Stimulated activated CD4-positive, alpha-beta T cell treated with anti-CD3 and anti-CD28 coated beads, Interleukin-12 subunit alpha, Interleukin-12 subunit beta, amount 100 ng/mL, for 48 hours (primary cell): ENCODE measurements around the gene TAOK3.
A peak's percentile ranks its signal among the peaks of the same experiment; 100 is the strongest.
"Not testable (repeated sequence)": the region's sequence is repeated elsewhere in the genome, so short reads cannot be mapped to it uniquely, and the experiment has no call there.

Experiments used
- DNase-seq, 3 donors: peaks; one replicate each; pipeline ENCODE4 v3.0.0-alpha.2; 2020; ENCODE audit warnings: low read depth in 2 of 3, low spot score in 1 of 3

TAOK3 gene

DNA sequence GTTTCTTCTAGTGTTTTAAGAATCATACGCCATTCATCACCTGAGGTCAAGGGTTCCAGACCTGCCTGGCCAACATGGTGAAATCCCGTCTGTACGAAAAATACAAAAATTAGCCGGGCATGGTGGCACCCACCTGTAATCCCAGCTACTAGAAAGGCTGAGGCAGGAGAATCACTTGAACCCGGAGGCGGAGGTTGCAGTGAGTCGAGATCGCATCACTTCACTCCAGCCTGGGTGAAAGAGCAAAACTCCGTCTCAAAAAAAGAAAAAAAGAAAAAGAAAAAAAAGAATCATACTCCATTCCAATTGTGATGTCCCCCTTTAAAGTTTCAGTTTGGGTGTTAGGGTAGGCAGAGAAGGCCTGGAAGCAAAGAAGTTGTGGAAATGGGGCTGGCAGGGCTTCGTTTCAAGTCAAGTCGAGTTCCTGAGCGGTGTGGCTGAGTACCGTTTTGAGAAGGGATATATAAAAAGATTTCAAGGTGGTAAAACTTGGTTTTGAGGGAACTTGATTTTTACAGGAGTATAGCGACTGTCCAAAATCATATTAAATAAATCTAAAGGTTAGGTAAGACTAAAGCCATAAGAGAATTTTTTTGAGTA, 1.5 kb upstream of the TAOK3 start:
- DNase-seq, result no peak

DNA sequence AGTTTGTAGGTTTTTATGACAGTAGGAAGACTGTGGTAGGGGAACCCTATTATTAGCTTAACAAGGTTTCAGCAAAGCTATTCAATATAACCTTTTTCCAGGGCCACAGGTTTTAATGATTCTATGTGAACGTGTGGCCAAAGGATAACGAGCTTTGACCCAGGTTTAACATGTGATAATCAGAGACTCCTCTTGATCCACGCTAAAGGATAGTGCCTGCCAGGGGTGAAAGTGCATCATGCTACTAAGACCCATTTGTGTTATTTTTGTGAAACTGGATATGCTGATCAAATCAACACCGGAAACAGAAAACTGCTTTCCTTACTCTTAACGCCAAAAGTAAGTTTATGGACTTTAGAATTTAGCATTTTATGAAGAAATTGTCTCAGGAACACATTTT, 909 bp upstream of the TAOK3 start:
- DNase-seq, result no peak

DNA sequence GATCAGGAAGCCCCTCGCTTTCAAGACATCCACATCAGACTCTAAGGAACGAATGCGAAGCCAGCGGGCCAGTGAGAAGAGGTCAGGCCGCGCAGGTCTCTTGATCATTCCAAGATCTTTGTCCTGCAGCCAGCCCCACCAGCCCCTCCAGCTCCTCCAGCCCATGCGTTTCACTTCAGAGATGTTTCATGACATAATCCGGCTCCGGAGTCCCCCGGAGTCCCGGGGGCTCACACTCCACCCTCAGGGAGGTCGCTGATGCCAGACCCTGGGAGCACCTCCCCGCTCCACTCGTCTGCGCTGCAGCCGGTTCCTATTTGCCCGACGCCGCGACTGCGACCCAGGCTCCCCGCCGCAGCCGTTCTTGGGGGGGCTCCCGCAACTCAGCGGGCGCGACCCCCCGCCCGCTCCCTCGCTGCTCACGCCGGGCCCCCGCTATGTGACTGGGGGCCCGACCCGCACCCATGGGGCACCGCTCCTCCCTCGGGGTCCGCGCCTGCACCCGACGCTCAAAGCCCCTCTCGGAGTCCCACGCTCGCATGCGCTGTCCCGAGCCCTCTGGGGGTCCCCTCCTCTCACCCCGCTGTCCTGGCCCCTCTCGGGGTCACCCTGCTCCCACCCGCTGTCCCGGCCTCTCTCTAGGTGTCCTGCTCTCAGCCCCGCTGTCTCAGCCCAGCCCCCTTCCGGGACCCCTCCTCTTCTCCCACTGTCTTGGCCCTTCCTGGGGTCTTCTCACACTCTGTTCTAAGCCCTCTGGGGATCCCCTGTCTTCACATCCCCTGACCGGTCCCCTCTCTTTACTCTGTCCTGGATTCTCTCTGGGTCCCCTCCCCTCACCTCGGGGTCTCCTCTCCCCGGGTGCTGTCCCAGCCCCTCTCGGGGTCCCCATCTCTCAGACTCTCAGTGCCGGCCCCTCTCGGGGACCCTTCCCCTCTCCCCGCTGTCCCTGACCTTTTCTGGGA, 1.1 kb downstream of the TAOK3 start:
- no peak for DNase-seq

DNA sequence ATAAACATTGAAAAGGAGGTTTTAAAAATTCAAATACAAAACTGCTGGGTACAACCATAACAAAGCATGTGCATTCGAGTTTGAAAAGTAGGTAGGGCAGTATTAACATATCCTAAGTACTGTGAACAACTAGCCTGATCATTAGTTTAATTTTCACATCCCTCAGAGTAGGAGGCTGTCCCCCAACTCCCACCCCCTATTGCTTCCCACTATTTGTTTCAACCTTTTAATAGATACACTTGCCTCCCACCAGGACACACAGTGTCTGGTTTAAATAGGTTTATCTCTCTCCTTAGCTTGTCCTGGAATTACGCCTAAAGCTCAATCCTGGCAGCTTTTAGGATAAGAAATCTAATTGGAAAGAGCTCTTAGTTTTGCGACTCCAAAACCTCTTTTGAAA, 2.1 kb downstream of the TAOK3 start:
- no peak for DNase-seq

DNA sequence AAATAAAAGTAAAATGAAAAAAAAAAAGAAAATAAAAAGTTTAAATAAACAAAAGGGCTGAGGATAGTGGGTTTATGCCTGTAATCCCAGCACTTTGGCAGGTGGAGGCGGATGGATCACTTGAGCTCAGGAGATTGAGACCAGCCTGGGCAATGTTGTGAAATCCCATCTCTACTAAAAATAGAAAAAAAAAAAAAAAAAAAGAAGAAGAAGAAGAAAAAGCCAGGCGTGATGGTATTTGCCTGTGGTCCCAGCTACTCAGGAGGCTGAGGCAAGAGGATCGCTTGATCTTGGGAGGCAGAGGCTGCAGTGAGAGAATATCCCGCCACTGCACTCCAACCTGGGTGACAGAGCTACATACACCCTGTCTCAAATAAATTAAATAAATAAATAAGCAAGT, 3.9 kb downstream of the TAOK3 start:
- no peak for DNase-seq

DNA sequence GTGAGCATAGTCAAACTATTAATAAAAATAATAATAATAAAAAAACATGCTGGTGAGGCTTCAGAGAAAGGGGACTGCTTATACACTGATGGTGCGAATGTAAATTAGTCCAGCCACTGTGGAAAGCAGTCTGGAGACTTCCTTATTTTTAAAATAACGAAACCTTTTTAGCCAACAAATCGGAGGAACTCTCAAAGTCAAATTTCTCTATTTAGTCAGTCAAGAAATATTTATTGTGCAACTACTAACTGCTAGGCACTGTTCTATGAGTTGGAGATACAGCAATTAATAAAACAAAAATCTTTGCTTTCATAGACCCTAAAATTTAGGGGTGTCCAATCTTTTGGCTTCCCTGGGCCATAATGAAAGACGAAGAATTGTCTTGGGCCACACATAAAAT, 10.8 kb downstream of the TAOK3 start:
- DNase-seq, result no peak

DNA sequence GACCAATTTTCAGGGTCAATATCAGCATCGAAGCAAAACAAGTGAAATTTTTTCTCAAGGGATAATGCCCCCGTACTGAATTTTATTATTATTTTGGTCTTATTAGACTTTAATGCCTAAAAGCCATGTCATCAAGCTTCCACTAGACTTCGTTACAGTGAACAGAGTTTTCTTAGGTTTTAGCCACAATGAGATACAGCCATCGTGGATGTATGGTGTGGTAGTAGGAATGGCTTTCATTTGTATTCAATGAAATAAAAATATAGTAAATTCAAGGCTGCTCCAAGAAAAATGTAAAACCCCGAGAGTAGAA, 11.7 kb downstream of the TAOK3 start:
- DNase-seq, result no peak

DNA sequence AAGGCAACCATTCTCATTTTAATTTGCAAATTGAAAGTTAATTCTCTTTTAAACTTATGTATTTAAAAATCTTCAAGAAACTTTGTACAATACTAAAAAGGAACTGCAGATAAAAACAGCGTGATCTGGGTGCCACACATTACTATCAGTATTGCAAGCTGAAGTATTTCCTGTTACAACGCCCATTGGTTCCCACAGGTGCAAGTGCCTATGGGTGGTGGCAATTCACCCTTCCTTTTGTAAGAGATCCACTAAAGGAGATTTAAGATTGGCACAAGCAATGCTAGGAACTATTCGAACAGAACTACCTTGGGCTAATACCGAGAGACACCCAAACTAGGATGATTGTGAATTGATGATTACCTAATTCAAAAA, 13.2 kb downstream of the TAOK3 start:
- peak in 1 of 3 donors; percentile 15 for DNase-seq

DNA sequence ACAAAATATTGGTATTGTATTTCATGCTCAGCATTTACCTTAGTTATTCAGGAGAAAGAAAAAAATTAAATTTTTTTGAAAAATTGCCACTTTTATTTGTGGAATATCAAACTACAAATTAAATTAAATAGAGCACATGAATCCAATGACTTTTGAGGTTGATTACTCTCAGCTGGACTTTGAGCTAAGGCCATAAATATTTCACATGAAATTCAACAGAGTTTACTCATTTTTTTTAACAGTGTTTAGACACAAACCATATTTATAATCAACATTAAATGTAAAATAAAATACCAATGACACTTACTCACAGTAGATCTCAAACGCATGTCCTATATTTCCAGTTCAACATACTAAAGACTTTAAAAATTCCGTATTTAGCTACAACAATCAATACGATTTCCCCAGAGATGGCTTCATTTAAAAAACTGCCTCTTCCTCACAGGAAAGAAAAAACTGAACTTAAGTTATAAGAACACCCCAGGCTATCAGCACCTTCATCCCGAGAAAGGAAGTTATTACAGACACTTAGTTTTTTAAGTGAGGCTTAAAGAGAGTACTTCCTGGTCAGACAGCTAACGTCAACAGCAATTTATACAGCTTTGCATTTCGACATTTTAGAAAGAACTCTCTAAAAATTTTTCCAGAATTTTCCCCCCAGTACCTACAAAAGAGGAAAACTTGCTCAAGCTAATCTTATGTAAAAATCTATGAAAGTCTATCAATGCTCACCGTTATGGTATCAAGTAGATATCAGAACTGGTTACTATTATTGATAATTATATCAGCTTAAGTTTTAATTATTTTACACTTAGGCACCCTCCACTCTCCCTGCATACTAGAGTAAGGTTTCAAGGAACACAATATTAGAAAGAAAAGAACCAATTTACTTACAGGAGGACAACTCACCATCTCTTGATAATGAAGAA, 13.8 kb downstream of the TAOK3 start:
- DNase-seq, result no peak

DNA sequence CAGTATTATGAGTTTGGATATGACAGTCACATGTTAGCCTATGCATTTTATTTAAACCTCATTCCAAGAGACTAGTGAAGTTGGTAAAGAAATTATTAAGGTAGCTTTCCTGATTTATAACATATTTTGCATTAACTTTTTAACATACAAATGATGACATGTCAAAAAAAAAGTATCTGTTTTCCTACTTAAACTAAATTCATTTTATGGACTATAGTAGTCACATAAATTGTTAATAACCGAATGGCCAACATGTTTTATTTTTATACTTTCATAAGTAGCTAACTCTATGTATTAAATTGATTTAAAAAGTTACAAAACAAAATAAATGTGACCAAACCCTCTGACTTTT, 14.7 kb downstream of the TAOK3 start:
- DNase-seq, result no peak

DNA sequence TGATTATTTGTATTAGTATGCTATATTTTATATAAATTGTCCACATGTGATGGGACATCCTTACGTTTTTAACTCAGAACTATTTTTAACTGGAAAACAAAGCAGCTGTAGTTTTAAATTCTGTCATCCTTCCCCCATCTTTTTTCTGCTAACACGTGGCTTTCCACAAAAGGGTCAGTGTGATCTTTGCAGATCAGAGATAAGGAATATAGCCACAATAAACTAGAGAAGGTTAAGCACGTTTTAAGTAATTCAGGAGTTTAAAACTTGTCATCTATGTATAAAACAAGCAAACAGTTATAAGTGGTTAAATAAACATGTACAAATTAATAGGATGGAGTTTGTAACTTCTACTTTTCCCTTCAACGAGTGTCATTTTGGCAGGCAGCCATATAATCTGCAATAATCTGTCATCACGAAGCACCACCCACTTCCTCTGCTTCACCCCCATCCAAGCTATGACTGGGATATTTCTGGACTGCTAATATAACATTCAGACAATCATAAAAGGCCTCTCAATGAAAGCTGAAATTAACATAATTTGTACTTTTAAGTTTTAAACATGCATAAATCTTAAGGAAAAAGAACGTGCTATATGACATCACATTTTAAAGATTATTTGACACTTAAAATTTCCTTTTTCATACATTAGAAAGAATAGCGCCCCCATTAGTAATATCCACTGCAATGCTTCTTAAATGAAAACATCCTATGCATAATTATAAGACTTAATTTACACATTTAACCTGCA, 15.3 kb downstream of the TAOK3 start:
- DNase-seq, result peak in 1 of 3 donors; percentile 56

DNA sequence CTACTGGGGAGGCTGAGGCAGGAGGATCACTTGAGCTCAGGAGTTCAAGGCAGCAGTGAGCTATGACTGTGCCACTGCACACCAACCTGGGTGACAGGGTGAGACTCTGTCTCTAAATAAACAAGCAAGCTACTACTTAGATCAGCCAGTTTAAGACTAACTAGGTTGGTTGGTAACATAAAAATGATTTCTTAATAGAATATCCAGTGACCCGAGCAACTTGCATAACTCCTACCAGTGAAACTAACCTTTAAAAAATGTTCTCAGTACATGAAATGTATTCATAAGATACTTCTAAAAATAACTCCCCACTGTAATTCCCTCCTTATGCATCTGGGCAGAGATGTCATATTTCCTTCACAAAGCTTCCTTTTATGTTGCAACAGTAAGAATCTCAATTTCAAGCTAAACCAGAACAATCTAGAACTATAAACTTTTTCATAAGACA, 15.9 kb downstream of the TAOK3 start:
- no peak for DNase-seq

DNA sequence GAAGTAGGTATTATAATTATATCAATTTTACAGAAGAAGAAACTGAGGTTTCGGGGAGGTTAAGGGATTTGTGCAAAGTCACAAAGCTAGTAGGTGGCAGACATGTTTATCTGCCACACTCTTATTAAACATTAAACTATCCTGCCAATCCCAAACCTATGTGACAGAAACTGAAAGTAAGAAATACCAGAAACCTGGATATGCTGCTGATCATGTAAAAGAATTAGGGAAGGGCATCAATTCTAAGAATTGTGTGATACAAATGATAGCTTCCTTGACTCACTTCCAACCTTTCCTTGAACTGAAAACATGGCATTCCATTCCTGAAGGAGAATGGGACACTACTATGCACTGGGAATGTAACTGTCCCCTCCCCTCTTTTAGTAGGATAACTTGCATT, 16.9 kb downstream of the TAOK3 start:
- DNase-seq, result no peak

DNA sequence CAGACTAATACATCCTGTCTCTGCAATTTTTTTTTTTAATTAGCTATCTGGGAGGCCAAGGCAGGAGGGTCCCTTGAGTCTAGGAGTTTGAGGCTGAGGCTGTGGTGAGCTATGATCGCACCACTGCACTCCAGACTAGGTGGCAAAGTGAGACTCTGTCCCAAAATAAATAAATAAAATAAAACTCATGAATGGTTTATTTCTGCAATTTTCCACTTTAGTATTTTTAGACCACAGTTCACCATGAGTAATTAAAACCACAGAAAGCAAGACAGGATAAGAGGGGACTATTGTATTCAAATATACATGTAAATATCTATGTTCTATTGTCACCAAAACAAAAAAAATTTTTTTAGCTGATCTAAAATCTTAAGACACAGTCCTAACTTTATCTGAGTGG, 17.8 kb downstream of the TAOK3 start:
- no peak for DNase-seq

DNA sequence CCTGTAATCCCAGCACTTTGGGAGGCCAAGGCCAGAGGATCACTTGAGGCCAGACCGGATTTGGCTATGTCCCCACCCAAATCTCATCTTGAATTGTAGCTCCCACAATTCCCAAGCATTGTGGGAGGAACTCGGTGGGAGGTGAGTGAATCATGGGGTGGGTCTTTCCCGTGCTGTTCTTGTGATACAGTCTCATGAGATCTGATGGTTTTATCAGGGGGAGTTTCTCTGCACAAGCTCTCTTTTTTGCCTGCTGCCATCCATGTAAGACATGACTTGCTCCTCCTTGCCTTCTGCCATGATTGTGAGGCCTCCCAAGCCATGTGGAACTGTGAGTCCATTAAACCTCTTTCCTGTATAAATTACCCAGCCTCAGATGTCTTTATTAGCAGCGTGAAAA, 18.2 kb downstream of the TAOK3 start:
- DNase-seq, result not testable (repeated sequence)

DNA sequence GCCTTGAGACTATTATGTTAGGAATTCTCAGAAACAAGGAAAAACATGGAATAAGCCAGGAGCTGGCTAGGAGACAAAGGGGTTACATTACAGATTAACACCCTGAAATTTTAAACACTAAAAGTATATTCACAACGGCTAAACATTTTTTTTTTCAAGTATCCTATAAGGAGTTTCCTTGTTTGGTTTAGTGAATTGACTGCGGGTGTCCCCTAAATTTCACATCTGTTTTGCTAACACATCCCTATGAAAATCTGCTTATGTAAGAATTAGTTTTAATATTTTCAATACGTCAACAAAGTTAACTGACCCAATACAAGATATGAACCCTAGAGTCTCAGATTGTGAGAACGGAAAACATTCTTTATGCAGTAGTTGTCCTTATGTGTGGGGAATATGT, 19.0 kb downstream of the TAOK3 start:
- no peak for DNase-seq

DNA sequence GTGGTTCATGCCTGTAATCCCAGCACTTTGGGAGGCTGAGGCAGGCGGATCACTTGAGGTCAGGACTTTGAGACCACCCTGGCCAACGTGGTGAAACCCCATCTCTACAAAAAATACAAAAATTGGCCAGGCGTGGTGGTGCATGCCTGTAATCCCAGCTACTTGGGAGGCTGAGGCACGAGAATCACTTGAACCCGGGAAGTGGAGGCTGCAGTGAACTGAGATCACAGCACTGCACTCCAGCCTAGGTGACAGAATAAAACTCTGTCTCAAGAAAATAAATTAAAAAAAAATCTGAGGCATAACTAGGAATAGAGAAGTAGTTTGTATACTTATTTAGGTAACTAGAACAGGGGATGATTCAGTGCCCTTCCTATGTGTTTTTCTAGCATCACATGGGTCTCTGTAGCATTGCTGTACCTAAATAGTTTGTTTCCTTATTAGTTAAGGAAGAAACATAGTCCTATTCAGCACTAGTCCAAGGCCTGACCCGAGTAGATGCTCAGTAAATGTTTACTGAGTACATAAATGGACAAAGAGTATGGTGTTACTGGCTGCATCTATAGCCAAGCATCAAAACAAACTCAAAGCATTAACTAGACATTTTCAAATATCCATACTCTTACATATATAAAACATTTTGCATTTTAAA, 21.7 kb downstream of the TAOK3 start:
- DNase-seq, result no peak

DNA sequence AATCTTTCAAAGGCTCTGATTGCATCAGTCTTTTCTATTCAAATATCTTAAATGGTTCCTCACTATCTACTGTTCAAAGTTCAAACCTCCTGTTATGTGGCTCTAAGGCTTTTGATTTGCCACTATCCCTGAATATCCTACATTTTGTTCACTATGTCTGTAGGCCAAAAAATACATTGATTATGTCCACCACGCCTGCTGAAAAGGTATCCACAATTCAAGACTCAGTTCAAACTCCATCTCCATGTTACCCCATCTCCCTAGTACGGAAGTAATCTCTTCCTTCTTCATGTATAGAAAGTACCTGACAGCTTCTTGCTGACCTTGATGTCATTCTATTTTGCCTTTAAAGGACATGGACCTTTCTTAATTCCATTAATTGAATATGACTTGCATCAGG, 24.8 kb downstream of the TAOK3 start:
- DNase-seq, result no peak

DNA sequence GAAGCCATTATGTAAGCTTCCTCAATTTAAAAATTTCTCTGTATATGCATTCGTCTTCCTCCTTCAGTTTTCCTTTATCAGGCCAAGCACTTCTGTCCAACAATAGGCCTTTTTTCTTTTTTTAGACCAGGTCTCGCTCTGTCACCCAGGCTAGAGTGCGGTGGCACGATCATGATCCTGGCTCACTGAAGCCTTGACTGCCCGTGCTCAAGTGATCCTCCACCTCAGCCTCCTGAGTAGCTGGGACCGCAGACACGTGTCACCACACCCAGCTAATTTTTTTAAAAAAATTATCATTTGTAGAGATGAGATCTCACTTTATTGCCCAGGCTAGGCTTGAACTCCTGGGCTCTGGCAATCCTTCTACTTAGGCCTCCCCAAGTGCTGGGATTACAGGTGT, 25.8 kb downstream of the TAOK3 start:
- DNase-seq, result no peak

DNA sequence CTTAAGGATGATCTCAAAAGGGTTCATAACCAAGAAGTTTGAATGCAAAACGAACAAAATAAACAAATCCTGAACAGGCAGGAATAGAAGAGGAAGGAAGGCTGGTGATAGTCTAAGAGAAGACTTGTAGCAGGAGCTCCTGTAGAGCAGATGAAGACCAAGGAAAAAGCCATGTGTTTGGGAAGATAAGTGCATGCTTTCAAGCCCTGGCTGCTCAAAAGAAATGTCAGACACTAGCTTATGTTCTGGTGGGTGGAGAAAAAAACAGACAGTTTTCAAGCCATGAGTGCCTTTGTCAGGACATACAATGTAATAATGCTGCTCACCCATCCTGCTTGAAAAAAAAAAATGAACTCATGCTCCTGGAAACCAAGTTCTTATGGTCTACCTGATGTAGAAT, 27.4 kb downstream of the TAOK3 start:
- no peak for DNase-seq

DNA sequence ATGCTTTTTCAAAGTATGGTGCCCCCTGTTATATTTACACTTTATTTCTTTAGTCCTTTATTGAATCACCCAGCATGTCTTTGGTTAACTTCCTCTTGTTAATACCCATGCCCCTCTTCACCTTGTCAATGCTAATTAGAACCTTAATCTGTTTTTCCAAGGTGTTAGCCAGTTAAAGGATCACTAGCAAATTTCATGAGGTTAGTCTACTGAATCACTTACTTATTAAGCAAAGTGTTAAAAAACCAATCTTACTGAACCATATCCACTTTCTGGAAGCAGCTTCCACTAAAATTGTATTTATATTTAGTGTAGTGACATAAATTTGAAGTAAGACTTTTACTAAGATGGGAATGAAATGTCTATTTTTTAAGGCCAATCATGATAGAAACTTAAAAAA, 27.9 kb downstream of the TAOK3 start:
- no peak for DNase-seq
